ENCODE measurements around the gene DEFB123. TPM values are rescaled to one million over a fixed set of nuclear protein-coding genes. Genes with fewer than 3 reads are reported as not detected.

DEFB123 gene
- total RNA-seq, 6 experiments from 2014 or later = not detected

GRCh38 chr20:31488115-31488514 is 47.7 kb downstream of the DEFB123 start:
- TF ChIP-seq, protein P1, sequence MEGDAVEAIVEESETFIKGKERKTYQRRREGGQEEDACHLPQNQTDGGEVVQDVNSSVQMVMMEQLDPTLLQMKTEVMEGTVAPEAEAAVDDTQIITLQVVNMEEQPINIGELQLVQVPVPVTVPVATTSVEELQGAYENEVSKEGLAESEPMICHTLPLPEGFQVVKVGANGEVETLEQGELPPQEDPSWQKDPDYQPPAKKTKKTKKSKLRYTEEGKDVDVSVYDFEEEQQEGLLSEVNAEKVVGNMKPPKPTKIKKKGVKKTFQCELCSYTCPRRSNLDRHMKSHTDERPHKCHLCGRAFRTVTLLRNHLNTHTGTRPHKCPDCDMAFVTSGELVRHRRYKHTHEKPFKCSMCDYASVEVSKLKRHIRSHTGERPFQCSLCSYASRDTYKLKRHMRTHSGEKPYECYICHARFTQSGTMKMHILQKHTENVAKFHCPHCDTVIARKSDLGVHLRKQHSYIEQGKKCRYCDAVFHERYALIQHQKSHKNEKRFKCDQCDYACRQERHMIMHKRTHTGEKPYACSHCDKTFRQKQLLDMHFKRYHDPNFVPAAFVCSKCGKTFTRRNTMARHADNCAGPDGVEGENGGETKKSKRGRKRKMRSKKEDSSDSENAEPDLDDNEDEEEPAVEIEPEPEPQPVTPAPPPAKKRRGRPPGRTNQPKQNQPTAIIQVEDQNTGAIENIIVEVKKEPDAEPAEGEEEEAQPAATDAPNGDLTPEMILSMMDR (IDR thresholded peaks at IDR 0.05) = no peak
- Mint-ChIP-seq H3K27ac (no peak overlapping the region), H3K4me1 (ENCODE audit: low read depth) (peaks cover 6% of the 10 kb centered on the region; the same call in 1 of the 2 replicates), H3K27me3 (ENCODE audit: insufficient read depth) (peaks cover 29% of the 10 kb centered on the region), H3K4me3 (no peak overlapping the region), H3K36me3 (ENCODE audit: low read depth) (no peaks in the 10 kb centered on the region; the same call in 1 of the 2 replicates), H3K9me3 (no peaks in the 10 kb centered on the region; the same call in 1 of the 2 replicates)
- DNase-seq = no peak

GRCh38 chr20:31489152-31489551 is 48.7 kb downstream of the DEFB123 start:
- Mint-ChIP-seq H3K36me3 (ENCODE audit: low read depth) (no peaks in the 10 kb centered on the region; the same call in 1 of the 2 replicates), H3K27ac (no peak overlapping the region), H3K9me3 (no peaks in the 10 kb centered on the region; the same call in 1 of the 2 replicates), H3K4me1 (ENCODE audit: low read depth) (peaks cover 6% of the 10 kb centered on the region; the same call in 1 of the 2 replicates), H3K4me3 (no peak overlapping the region), H3K27me3 (ENCODE audit: insufficient read depth) (peaks cover 29% of the 10 kb centered on the region)
- no peak for DNase-seq
- TF ChIP-seq, protein P1 (IDR thresholded peaks at IDR 0.05) = no peak

- Mint-ChIP-seq H3K9me3 (no peaks in the 10 kb centered on the region), H3K4me1 (ENCODE audit: low read depth) (peaks cover 6% of the 10 kb centered on the region; the same call in 1 of the 2 replicates), H3K4me3 (no peak overlapping the region), H3K36me3 (ENCODE audit: low read depth) (no peaks in the 10 kb centered on the region), H3K27ac (no peak overlapping the region), H3K27me3 (ENCODE audit: insufficient read depth) (peaks cover 21% of the 10 kb centered on the region)
- no peak for DNase-seq
- TF ChIP-seq, protein P1 (IDR thresholded peaks at IDR 0.05) = no peak
Measured at GRCh38 chr20:31490752-31491151, 50.3 kb downstream of the DEFB123 start.

DNA sequence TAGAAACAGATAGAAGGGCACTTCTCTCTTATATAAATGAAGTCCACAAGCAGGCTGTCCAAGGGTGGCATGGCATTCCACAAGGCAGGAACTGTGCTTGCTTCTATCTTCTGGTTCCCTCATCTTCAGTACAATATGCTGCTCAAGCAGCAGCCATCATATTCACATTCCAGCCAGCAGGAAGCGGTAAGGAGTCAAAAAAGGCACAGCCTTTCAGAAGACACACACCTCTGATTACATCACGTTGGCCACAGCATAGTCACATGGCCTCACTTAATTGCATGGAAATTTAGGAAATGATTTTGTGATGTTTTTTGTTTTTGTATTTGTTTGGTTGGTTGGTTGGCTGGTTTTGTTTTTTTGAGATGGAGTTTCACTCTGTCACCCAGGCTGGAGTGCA is 53.7 kb downstream of the DEFB123 start:
- H3K4me1 Mint-ChIP-seq (ENCODE audit: low read depth) = peaks cover 21% of the 10 kb centered on the region
- TF ChIP-seq, protein P1 (IDR thresholded peaks at IDR 0.05) = peak; percentile 80
- no peaks in the 10 kb centered on the region for H3K36me3 Mint-ChIP-seq (ENCODE audit: low read depth)
- DNase-seq = peak; percentile 48
- H3K4me3 Mint-ChIP-seq = no peak overlapping the region
- H3K9me3 Mint-ChIP-seq = no peaks in the 10 kb centered on the region
- H3K27ac Mint-ChIP-seq = no peak overlapping the region
- H3K27me3 Mint-ChIP-seq (ENCODE audit: insufficient read depth) = peaks cover 16% of the 10 kb centered on the region

DNA sequence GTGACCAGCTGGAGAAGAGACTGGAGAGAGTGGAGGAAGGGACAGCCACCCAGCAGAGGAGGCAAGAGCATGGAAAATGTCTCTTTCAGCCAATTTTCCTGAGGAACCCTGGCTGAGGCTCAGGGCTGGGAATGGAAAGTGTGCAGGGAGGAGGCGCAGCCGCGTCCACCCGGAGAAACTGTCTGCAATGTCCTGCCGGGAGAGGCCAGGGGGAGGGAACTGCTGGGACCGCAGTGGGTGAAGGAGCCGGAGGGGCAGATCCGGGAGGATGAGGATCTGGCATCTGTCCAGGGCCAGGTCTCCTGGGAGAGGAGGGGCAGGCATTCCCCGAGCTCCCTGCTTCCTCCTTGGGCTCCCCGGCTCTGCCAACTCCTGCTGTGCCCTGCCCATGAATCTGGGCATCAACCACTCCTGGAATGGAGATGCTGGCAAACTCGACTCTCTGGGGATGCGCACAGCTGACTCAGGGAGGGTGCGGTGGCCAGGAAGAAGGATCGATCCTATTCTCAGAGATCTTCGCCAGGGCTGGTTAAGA is 56.4 kb downstream of the DEFB123 start:
- no peak overlapping the region for H3K27ac Mint-ChIP-seq
- TF ChIP-seq, protein P1 (IDR thresholded peaks at IDR 0.05) = no peak
- no peak for DNase-seq
- peaks cover 21% of the 10 kb centered on the region for H3K4me1 Mint-ChIP-seq (ENCODE audit: low read depth)
- H3K36me3 Mint-ChIP-seq (ENCODE audit: low read depth) = no peaks in the 10 kb centered on the region
- H3K27me3 Mint-ChIP-seq (ENCODE audit: insufficient read depth) = peaks cover 13% of the 10 kb centered on the region
- no peaks in the 10 kb centered on the region for H3K9me3 Mint-ChIP-seq
- H3K4me3 Mint-ChIP-seq = peak overlapping the region; percentile 65

Data from HFFc6 (cell line).